HL-60/S4 (cell line): Measurements from ENCODE around the gene UGT1A7.
"Not testable (repeated sequence)": the region's sequence is repeated elsewhere in the genome, so short reads cannot be mapped to it uniquely, and the experiment has no call there.

Source experiments
- in situ Hi-C: fragments of 300-500 bp; cut with MboI; formaldehyde crosslinking; loops from 2 replicates; pipeline ENCODE4 v1.14.3; 2022; ENCODE audit warnings: low sequenced_read_pairs

UGT1A7 gene

GRCh38 chr2:233681521-233682099 is at the start of gene UGT1A7:
UGT1A7 (plus strand) TSS chr2:233681901; CDS start chr2:233681938, 37 bp downstream.
- in situ Hi-C loops = no loop called here

- in situ Hi-C loops = not testable (repeated sequence)
These were observed 45.4 kb upstream of the UGT1A7 start, which contains the start of gene UGT1A10 for GRCh38 chr2:233636306-233636705. UGT1A10 (plus strand) TSS chr2:233636448; CDS start chr2:233636523, 75 bp downstream.

- in situ Hi-C loops = no loop called here
These were observed 42.9 kb upstream of the UGT1A7 start for GRCh38 chr2:233638836-233639235.

GRCh38 chr2:233639860-233640259 is 41.8 kb upstream of the UGT1A7 start:
- in situ Hi-C loops = no loop called here

GRCh38 chr2:233643128-233643527 is 38.6 kb upstream of the UGT1A7 start:
- in situ Hi-C loops = no loop called here

GRCh38 chr2:233646033-233646432 is 35.7 kb upstream of the UGT1A7 start:
- in situ Hi-C loops = not testable (repeated sequence)

- in situ Hi-C loops = no loop called here
These were observed 30.7 kb upstream of the UGT1A7 start for GRCh38 chr2:233650981-233651380.

GRCh38 chr2:233651430-233651829 is 30.3 kb upstream of the UGT1A7 start:
- in situ Hi-C loops = no loop called here

- in situ Hi-C loops = no loop called here
These were observed 27.2 kb upstream of the UGT1A7 start for GRCh38 chr2:233654501-233654900.

- in situ Hi-C loops = no loop called here
These were observed 26.7 kb upstream of the UGT1A7 start for GRCh38 chr2:233655043-233655442.

GRCh38 chr2:233655943-233656342 is 25.8 kb upstream of the UGT1A7 start:
- in situ Hi-C loops = not testable (repeated sequence)

- in situ Hi-C loops = no loop called here
These were observed 25.3 kb upstream of the UGT1A7 start for GRCh38 chr2:233656443-233656842.

- in situ Hi-C loops = no loop called here
These were observed 23.1 kb upstream of the UGT1A7 start for GRCh38 chr2:233658610-233659009.

- in situ Hi-C loops = no loop called here
These were observed 17.8 kb upstream of the UGT1A7 start for GRCh38 chr2:233663911-233664310.

GRCh38 chr2:233668605-233669260 is 13.0 kb upstream of the UGT1A7 start:
- in situ Hi-C loops = no loop called here

- in situ Hi-C loops = no loop called here
These were observed 10.2 kb upstream of the UGT1A7 start, which contains the start of gene UGT1A9 for GRCh38 chr2:233671290-233672161. UGT1A9 (plus strand) TSS chr2:233671898; CDS start chr2:233671935, 37 bp downstream.

GRCh38 chr2:233672886-233673285 is 8.8 kb upstream of the UGT1A7 start:
- in situ Hi-C loops = no loop called here

- in situ Hi-C loops = no loop called here
These were observed 7.8 kb upstream of the UGT1A7 start for GRCh38 chr2:233673896-233674295.

- in situ Hi-C loops = no loop called here
These were observed 7.4 kb upstream of the UGT1A7 start for GRCh38 chr2:233674314-233674713.

GRCh38 chr2:233674995-233675394 is 6.7 kb upstream of the UGT1A7 start:
- in situ Hi-C loops = no loop called here

- in situ Hi-C loops = no loop called here
These were observed 5.7 kb upstream of the UGT1A7 start for GRCh38 chr2:233676046-233676445.

- in situ Hi-C loops = no loop called here
These were observed 2.5 kb upstream of the UGT1A7 start for GRCh38 chr2:233679196-233679595.
